KMS-11 (cell line): ENCODE measurements around the gene ADNP2.

Source experiments
- H2AFZ ChIP-seq: fragments of 200-600 bp; sonication (generic); 2 replicates; pipeline ENCODE4 v1.6.1; 2016; ENCODE audit warnings: antibody characterized with exemption, mixed run types, low read depth
- H3K27ac ChIP-seq: fragments of 200-600 bp; sonication (generic); 2 replicates; pipeline ENCODE4 v1.6.1; 2016; ENCODE audit warnings: mild to moderate bottlenecking, mixed run types
- H3K27me3 ChIP-seq: fragments of 200-600 bp; sonication (generic); 2 replicates; pipeline ENCODE4 v1.6.1; 2017; ENCODE audit warnings: mild to moderate bottlenecking, low read depth, mixed run types, moderate library complexity; ENCODE audit not compliant: insufficient read depth
- H3K36me3 ChIP-seq: fragments of 200-600 bp; sonication (generic); 2 replicates; pipeline ENCODE4 v1.6.1; 2017; ENCODE audit warnings: mild to moderate bottlenecking, mixed run types; ENCODE audit not compliant: insufficient read depth
- H3K4me1 ChIP-seq: fragments of 200-600 bp; sonication (generic); 2 replicates; pipeline ENCODE4 v1.6.1; 2016; ENCODE audit warnings: mild to moderate bottlenecking, low read depth, mixed run types; ENCODE audit not compliant: poor library complexity, severe bottlenecking
- H3K4me2 ChIP-seq: fragments of 200-600 bp; sonication (generic); 2 replicates; pipeline ENCODE4 v1.7.0; 2016; ENCODE audit warnings: mild to moderate bottlenecking, mixed run types
- H3K4me3 ChIP-seq: fragments of 200-600 bp; sonication (generic); IDR thresholded peaks from 2 replicates; pipeline ENCODE4 v1.6.1; 2017; ENCODE audit warnings: low read depth, low read length, mixed read lengths; ENCODE audit not compliant: insufficient read depth
- H3K79me2 ChIP-seq: fragments of 200-600 bp; sonication (generic); 2 replicates; pipeline ENCODE4 v1.6.1; 2016; ENCODE audit warnings: low read depth, mixed run types; ENCODE audit not compliant: insufficient read depth
- H3K9ac ChIP-seq: fragments of 200-600 bp; sonication (generic); 2 replicates; pipeline ENCODE4 v1.6.1; 2016; ENCODE audit warnings: mild to moderate bottlenecking, mixed run types
- H4K20me1 ChIP-seq: fragments of 200-600 bp; sonication (generic); 2 replicates; pipeline ENCODE4 v1.6.1; 2016; ENCODE audit warnings: mild to moderate bottlenecking, mixed run types; ENCODE audit not compliant: insufficient read depth
- TF ChIP-seq, protein P1 (sequence below): fragments of 200-600 bp; sonication (generic); conservative IDR thresholded peaks from 2 replicates; pipeline ENCODE4 v1.6.1; 2017; ENCODE audit warnings: low read depth, mild to moderate bottlenecking, antibody characterized with exemption, low read length, moderate library complexity, mixed read lengths

The ADNP2 gene

DNA sequence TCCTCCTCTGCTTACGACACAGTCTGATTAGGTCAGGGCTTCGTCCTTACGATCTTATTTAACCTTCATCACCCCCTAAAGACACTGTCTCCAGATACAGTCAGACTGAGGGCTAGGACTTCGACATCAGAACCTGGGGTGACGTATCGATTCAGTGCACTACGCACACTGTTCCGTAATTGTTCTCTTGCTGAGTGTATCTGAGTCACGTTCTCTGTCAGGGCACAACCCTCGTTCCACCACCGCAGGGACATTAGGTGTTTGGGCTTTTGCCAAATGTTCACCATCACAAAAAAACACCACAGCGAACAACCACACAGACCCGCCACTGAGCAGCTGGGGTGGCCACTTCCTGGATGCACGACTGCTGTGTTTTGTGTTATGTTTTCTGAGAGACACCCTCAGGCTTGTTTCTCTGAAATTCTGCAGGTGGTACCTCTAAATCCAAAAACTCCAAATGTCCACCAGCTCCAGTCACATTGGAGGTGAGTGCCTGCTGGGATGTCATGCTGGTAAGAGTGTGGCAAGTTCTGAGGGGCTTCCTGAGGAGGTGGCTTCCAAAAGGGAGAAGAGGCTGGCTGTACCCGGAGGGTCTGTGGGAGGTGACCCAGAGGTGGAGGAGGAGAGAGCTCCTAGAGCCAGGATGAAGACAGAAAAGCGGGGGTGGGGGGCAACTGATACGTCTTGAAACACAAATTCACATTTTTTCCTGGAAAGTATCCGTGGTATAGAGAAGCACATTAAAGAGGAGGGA, 66.6 kb downstream of the ADNP2 start:
- no peaks in the 10 kb centered on the region for H3K27me3 ChIP-seq
- H3K4me3 ChIP-seq: no peak overlapping the region
- no peaks in the 10 kb centered on the region for H3K4me1 ChIP-seq
- no peaks in the 10 kb centered on the region for H3K79me2 ChIP-seq
- H3K9ac ChIP-seq: no peak overlapping the region
- TF ChIP-seq, protein P1, sequence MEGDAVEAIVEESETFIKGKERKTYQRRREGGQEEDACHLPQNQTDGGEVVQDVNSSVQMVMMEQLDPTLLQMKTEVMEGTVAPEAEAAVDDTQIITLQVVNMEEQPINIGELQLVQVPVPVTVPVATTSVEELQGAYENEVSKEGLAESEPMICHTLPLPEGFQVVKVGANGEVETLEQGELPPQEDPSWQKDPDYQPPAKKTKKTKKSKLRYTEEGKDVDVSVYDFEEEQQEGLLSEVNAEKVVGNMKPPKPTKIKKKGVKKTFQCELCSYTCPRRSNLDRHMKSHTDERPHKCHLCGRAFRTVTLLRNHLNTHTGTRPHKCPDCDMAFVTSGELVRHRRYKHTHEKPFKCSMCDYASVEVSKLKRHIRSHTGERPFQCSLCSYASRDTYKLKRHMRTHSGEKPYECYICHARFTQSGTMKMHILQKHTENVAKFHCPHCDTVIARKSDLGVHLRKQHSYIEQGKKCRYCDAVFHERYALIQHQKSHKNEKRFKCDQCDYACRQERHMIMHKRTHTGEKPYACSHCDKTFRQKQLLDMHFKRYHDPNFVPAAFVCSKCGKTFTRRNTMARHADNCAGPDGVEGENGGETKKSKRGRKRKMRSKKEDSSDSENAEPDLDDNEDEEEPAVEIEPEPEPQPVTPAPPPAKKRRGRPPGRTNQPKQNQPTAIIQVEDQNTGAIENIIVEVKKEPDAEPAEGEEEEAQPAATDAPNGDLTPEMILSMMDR: no peak
- H2AFZ ChIP-seq: no peak overlapping the region
- H3K36me3 ChIP-seq: no peaks in the 10 kb centered on the region
- H4K20me1 ChIP-seq: no peaks in the 10 kb centered on the region
- no peak overlapping the region for H3K27ac ChIP-seq
- H3K4me2 ChIP-seq: no peak overlapping the region

DNA sequence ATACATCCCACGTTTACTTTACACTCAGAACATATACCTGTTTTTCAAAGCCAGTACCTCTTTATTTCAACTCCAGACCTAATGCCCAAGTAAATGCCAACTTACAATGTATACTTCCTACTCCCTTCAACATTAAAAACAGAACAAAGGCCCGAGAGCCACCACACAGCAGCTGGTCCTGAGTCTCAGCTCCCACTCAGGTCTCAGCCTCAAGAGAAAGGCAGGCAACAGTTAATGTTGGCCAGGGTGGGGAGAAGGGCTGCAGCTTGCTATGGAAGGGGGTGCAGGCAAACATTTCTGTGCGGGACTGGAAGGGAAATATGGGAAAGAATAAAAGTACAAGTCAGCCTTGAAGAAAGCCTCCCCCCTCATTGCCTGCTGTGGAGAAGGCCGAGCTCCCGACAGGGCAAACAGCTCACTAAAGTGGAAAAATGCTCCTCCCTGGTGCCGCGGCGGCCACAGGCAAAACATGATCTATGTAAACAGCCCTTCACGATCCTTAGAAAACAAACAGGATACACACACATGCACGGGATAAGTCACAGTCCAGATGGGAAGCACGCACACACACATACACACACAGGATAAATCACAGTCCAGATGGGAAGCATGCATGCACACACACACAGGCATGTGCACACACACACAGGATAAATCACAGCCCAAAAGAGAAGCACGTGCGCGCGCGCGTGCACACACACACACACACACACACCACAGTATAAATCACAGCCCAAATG, 67.4 kb downstream of the ADNP2 start:
- Histone ChIP-seq H3K4me1 (no peaks in the 10 kb centered on the region), H3K27ac (no peak overlapping the region), H3K4me3 (no peak overlapping the region), H3K79me2 (no peaks in the 10 kb centered on the region), H3K4me2 (no peak overlapping the region), H2AFZ (no peak overlapping the region), H4K20me1 (no peaks in the 10 kb centered on the region), H3K9ac (no peak overlapping the region), H3K27me3 (no peaks in the 10 kb centered on the region), H3K36me3 (no peaks in the 10 kb centered on the region)
- TF ChIP-seq, protein P1: no peak

GRCh38 chr18:80177128-80177527, 68.1 kb downstream of the ADNP2 start:
- no peaks in the 10 kb centered on the region for H3K27me3 ChIP-seq
- H3K27ac ChIP-seq: no peak overlapping the region
- TF ChIP-seq, protein P1: no peak
- no peaks in the 10 kb centered on the region for H3K4me1 ChIP-seq
- no peak overlapping the region for H3K4me2 ChIP-seq
- no peak overlapping the region for H2AFZ ChIP-seq
- H3K4me3 ChIP-seq: no peak overlapping the region
- H3K9ac ChIP-seq: no peak overlapping the region
- no peaks in the 10 kb centered on the region for H3K36me3 ChIP-seq
- no peaks in the 10 kb centered on the region for H4K20me1 ChIP-seq
- H3K79me2 ChIP-seq: no peaks in the 10 kb centered on the region

- no peaks in the 10 kb centered on the region for H4K20me1 ChIP-seq
- no peaks in the 10 kb centered on the region for H3K79me2 ChIP-seq
- no peak overlapping the region for H3K4me2 ChIP-seq
- no peaks in the 10 kb centered on the region for H3K36me3 ChIP-seq
- H3K27me3 ChIP-seq: no peaks in the 10 kb centered on the region
- TF ChIP-seq, protein P1: no peak
- no peak overlapping the region for H3K4me3 ChIP-seq
- H2AFZ ChIP-seq: no peak overlapping the region
- H3K4me1 ChIP-seq: no peaks in the 10 kb centered on the region
- no peak overlapping the region for H3K27ac ChIP-seq
- no peak overlapping the region for H3K9ac ChIP-seq
Measured at GRCh38 chr18:80178935-80179818, 70.1 kb downstream of the ADNP2 start.
